ENCODE data around the gene PVALB.
A peak's percentile ranks its signal among the peaks of the same experiment; 100 is the strongest.

Gene PVALB, protein sequence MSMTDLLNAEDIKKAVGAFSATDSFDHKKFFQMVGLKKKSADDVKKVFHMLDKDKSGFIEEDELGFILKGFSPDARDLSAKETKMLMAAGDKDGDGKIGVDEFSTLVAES

DNA sequence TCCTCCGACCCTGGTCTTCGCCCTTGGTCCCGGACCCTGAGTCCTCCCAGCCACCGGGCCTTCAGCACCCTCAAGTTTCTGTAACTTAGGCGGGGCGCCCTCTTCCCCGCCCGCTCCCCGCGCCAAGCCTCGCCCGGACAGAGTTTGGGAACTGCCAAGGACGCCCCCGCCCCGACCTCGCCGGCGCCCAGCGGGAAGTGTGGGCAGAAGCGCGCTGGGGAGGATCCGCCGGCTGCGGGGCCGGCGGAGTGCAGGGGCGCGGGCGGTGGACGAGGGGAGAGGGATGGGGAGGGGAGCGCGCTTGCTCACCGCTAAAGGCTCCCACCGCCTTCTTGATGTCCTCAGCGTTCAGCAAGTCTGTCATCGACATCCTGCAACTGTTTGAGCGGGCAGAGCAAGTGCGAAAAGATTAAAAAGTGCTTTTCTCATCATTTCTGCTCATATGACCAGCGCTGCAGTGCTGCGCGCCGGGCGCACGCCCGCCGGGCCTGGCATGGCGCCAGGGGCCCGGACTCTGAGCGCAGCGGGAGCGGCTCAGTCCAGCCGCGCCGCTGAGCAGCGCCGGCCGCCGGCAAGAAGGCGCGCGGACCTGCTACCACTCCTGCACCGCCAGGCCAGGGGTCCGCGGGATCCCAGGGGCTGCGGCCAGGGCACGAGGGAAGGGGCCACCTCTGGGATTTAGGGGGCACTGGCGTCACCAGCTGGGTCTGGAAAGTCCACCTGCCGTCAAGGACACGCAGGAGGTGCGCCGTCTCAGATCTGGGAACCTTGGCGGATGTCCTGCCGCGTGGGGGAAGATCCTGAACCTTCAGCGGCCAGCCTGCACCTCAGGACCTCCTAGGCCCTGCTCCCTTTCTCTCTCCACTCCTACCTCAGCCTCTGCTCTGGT, at the start of gene PVALB:
TSS of gene PVALB (minus strand) at position 400 of the 889 bp plus-strand sequence. CDS start at position 370, 30 bp downstream.
- DNase-seq (ENCODE audit: low read depth): no peak

DNA sequence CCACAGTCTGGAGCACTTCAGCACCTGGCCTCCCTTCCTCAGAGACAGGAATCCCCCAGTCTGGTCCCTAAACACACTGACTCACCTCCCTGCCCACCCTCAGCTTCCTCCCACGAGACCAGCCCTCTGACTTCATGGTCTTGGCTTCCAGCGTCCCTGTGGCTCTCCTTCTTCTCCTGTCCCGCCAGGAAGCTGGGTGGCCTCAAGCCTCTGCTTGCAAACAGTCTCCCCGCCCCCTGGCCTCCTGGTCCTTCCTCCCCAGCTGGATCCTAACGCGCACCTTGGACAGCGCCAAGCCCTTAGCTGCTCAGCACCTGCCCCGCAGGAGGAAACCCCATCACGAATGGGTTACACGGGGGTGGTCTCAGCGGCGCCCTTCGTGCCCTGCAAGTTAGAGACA, 48.5 kb upstream of the PVALB start:
- no peak for DNase-seq (ENCODE audit: low read depth)

DNA sequence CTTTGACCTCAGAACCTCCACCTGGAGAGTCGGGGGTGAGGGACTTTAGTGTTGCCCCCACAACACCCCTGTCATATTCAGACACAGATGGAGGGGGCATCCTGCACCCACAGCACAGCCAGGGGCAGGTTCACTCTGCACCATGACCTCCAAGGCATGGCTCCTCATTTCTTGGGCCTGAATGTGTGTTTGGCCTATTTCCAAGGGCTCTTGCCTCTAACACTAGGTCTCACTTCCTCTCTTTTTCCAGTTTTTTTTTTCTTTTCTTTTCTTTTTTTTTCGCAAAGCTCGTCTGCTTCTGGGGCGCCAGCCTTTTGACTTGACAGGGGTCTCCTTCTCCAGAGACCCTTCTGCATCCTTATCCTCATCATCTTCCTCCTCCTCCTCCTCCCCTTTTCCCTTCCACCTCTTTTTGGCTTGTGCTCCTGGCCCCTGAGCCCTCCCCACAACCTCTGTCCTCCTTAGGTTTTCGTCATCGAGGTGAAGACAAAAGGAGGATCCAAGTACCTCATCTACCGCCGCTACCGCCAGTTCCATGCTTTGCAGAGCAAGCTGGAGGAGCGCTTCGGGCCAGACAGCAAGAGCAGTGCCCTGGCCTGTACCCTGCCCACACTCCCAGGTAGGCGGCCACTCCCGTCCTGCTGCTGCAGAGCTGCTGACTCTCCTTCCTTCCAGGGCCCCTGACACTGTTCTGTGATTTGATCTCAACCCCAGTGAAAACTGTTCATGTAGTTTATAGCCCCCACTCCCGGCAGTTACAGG, 47.8 kb upstream of the PVALB start:
- no peak for DNase-seq (ENCODE audit: low read depth)

DNA sequence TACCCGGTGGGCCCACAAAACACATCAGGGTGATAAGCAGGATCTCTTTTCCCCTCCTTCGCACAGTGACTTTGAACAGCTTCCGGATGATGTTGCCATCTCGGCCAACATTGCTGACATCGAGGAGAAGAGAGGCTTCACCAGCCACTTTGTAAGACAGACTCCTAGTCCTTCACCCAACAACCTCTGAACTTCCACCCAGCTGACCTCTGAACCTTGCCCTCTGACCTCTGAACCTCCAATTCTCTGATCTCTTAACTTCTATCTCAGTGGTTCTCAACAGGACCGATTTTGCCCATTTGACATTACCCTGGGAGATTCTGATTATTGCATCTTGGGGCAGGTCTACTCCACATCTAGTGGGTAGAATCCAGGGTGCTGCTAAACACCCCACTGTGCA, 47.1 kb upstream of the PVALB start:
- no peak for DNase-seq (ENCODE audit: low read depth)

DNA sequence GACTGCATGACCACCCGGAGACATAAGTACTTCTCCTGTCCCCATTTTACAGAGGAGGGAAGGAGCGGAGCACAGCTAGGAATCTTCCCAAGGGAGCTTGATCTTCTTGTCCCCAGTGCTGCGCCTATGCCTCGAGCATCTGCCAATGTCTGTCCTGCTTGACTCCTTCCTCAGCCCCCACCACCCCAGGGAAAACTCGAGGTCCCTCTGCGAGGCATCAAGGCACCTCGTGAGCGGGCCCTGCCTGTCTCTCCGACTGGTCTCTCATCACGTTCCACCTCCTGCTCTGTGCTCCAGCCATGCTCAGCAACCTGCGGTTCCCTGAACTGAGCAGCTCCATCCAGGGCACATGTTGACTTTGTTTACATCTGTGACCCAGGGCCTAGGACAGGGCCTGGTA, 46.4 kb upstream of the PVALB start:
- no peak for DNase-seq (ENCODE audit: low read depth)

DNA sequence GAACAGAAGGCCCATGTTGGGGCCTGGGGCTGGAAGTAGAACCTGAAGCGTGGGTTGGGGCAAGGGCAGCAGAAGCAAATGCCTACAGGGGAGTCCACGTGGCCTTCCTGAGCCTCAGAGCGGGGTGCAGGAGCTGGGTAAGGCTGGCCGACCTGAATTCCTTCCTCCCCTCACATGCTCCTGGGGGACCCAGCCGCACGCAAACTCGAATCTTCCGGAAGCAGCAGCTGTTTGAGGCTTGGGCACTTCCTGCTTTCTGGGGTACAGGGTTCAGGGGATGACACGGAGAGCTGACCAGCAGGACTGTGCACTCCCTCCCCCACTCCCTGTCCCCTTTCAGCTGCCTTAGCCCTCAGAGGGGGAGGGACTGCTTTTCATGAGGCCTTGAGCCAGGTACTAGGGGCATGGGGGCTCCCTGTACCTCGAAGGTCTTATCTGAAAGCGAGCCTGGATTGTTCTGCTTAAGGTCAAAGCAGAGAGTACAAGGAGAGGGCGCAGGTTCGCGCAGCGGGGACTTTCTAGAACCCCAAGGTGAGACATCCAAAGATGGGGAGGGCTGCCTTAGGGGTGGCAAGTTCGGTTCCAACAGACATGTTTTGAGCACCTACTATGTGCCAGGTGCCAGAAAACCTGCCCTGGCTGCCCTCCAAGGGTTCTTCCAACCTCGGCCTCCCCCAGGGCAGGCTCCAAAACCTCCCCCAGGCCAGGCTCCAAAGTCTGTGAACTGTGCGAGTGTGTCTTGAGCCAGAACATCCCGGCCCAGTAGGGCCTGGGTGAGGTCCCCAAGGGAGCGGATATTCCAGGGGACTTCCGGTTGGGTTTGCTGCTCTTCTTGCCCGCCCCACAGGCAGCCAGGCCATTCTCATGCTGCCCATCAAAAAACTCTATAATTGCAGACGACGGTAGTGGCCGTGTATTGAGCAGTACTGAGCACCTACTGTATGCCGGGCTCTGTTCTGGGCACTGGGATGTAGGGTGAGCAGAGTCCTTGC, 45.7 kb upstream of the PVALB start:
- no peak for DNase-seq (ENCODE audit: low read depth)

DNA sequence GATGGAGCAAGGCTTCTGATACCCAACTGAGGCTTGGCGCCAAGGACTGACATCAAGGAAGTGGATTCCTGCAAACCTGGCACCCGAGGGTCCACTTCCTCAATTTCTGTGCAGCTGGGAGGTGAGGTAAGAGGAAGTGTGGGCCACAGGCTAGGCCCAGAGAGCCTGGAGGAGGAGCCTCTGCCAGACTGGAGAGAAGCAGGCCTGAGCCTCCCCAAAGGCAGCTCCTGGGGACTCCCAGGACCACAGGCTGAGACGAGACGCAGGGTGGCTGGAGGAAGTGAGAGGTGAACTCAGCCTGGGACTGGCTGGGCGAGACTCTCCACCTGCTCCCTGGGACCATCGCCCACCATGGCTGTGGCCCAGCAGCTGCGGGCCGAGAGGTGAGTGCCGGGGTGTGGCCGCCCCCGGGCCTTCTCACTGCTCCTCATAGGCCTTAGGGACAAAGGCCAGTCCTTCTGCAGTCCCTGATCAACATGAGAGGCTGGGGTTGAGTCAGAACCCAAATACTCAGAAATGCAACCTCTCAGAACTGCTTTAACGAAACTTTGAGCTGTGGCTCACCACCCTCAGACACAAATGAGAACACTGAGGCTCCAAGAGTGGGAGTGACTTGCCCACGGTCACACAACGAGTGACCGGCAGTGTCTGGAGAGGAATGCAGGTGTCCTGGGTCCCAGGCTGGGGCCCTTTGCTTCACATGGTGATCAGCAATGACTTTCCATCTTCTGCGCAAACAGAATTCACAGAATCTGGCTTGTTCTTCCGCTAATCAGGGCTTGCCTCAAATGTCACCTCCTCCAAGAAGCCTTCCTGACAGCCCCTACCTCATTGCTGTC, 44.2 kb upstream of the PVALB start, which contains the start of gene NCF4:
TSS of gene NCF4 (plus strand) at position 186 of the 839 bp plus-strand sequence. CDS start at position 352, 166 bp downstream.
- no peak for DNase-seq (ENCODE audit: low read depth)

DNA sequence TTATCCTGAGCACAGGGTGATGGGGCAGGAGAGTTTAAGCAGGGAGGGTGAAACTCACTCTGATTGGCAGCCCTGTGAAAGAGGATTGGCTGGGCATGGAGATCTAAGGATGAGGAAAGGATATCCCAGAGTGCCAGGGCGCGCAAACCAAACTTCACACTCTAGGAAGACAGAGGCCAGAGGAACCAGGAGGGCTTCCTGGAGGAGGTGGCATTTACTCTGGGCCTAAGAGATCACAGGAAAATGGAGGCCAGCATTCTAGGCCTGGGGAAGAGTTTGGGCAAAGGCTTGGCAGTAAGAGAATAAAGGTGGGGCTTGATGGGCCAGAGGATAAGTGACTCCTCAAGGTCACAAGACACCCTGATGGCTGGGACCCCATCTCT, 43.6 kb upstream of the PVALB start:
- no peak for DNase-seq (ENCODE audit: low read depth)

DNA sequence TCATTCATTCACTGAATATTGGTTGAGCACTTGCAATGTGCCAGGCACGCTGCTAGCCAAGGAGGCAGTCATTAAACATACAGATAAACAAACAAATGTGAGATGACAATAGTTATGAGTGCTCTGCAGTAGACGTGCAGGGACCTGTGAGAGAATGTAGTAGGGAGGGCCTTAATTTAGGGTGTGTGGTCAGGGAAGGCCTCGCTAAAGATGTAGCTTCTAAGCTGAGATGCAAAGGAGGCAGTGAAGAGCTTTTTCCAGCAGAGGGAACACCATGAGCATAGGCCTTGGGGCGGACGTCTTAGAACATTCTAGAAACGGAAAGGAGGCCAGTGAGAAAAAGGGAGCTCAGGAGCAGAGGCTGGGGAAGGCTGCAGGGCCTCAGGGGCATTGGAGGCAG, 43.2 kb upstream of the PVALB start:
- no peak for DNase-seq (ENCODE audit: low read depth)

DNA sequence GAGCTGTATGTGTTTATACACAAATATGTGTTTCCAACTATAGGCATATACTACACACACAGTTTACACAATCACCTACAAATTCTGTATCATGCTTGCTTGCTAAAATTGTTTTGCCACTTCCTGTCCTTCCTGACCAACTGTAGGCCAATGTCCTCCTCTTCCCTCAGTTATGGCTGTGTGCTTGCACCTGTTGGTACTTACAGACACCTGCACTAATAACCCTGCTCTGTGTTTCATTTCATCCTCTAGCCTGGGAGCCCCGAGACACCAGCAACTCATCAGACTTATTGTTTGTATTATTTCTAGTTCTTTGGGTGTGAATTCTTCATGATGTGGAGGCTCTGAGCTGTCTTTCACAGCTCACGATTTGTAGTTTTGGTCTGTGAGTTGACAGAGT, 42.1 kb upstream of the PVALB start:
- no peak for DNase-seq (ENCODE audit: low read depth)

DNA sequence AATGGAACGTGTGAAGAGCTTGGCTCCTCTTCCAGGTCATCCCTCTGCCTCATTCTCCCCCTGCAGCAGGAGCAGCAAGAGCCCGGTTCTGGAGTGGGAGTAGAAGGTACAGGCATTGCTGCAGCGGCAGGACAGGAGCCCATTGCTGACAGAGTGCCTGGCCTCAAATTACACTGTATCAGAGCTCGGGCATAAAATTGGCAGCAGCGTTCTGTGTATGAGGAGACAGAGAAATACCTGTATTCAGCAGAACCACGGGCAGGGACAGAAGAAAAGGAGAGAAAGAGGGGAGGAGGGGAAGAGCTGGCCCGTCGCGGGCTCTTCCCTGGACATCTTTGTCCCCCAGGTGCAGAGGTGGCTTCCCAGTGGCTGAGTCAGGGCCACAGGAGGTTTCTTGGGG, 41.3 kb upstream of the PVALB start:
- no peak for DNase-seq (ENCODE audit: low read depth)

DNA sequence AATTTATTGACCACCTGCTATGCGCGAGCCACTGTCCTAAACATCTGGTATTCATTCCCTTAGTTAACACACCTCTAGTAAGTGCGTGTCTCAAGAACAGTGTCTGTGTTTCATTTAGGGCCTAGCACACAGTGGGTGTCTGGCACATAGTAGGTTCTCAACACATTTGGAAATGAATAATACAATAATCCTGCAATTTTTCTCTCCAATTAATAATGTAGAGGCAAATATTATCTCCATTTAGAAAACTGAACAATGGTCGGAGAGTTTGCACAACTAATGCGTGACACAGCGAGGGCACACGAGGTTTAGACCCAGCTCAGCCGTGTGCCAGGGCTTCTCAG, 39.9 kb upstream of the PVALB start:
- no peak for DNase-seq (ENCODE audit: low read depth)

DNA sequence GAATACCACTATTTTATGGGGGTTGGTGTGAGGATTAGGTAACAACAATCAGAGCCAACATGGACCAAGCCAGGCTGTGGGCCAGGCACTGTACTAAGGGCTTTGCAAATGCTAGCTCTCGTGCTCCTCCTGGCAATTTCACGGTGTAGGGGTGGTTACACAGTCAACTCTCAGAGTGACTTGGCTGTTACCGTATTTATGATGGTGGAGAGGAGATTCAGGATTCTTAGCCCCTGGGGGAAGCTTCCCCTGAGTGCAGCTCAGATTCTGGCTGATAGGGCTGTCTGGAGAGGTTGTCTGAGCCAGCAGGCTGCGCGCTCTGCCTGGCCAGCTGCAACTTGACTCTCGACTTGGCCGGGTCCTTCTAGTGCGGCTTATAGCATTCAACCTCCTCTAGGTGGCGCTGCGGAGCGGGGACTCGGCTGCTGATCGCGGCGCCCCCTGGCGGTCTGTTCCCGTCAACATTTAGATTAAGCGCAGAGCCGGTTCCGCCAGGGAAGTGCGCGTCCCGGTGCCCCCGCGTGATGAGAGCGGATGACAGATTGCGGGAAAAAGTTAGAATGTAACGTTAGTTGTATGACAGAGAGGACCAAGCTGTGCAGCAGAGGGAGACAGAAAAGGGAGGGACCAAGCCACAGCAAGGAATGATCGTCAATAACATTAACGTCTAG, 39.4 kb upstream of the PVALB start:
- peak; percentile 43 for DNase-seq (ENCODE audit: low read depth)

DNA sequence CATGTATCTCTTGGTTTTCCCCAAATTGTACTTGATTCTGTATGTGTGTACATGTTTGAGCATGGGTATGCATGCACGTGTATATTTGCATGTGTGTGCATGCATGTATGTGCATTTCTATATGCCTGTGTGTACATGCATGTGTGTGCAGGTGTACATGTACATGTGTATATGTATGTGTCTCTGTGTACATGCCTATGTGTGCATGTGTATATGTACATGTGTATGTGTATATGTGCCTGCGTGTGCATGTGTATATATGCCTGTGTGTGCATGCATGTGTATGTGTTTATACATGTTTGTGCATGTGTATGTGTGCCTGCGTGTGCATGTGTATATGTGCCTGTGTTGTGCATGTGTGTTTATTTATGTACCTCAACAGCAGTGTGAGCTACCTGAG, 38.6 kb upstream of the PVALB start:
- DNase-seq (ENCODE audit: low read depth): no peak

DNA sequence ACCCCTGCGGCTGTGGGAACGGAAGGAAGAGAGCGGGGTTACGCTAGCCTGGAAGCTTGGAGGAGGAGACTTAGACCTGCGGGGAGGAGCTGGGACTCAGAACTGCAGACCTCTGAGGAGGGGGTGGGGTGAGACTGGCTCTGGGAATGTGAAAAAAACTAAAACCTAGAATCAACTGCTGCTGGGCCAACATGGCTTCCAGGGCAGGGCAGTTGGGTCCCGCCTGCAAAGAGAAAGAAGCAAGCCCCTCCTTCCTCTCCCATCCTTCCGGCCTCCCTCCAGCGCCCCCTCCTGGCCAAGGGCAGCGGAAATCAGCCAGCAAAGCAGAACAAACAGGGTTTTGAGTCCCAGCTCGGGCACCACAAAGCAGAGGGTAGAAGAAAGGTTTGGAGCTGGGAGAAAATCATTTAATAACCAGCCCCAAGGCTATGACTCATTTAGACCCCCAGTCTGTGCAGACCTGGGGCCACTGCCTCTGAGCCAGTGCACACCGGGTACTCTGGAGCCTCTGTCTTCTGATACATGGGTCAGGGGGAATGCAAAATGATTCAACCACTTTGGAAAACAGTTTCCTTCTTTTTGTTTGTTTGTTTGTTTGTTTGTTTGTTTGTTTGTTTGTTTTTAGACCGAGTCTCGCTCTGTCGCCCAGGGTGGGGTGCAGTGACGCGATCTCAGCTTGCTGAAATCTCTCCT, 36.7 kb upstream of the PVALB start:
- no peak for DNase-seq (ENCODE audit: low read depth)

DNA sequence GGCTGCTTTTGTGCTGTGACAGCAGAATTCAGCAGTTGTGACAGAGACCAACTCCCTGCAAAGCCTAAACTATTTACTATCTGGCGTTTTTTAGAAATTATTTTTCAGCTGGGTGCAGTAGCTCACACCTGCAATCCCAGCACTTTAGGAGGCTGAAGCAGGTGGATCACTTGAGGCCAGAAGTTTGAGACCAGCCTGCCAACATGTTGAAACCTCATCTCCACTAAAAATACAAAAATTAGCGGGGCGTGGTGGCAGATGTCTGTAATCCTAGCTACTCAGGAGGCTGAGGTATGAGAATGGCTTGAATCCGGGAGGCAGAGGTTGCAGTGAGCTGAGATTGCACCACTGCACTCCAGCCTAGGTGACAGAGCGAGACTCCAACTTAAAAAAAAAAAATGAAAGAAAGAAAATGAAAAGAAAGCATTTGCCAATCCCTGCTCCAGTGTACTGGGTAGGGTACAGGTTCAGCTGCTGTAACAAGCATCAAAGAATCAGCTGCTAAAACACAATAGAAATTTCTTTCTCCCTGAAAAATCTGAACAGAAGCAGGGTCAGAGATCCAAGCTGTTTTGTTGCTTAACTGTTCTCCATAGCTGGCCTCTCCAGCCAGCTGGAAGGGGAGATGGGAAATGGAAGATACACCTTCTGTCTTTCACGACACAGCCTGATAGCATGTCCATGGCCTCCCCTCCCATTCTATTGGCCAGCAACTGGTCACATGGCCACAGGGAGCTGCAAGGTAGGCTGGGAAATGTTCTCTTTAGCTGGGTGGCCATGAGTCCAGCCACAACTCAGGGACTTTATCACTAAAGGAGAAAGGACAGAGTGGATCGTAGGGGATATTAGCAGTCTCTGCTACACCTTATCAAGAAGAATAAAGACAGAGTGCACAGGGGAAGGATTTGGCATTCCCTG, 35.5 kb upstream of the PVALB start:
- DNase-seq (ENCODE audit: low read depth): no peak

DNA sequence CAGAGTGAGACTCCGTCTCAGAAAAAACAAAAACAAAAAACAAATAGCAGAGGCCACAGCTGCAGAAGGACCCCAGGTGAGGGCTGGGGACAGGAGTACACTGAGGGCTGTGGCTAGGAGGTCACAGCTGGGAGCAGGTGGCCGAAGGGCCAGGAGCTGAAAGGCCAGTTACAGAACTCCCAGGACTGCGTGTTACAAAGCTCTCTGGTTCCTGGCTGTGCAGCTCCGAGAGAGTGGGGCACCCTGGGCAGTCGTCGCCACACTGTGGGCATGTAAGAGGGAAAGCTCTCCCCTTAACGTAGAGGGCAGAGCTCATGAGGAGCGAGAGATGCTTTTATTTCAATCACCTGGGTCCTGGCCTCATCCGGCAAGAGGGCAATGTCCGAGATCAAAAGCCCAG, 33.8 kb upstream of the PVALB start:
- no peak for DNase-seq (ENCODE audit: low read depth)

DNA sequence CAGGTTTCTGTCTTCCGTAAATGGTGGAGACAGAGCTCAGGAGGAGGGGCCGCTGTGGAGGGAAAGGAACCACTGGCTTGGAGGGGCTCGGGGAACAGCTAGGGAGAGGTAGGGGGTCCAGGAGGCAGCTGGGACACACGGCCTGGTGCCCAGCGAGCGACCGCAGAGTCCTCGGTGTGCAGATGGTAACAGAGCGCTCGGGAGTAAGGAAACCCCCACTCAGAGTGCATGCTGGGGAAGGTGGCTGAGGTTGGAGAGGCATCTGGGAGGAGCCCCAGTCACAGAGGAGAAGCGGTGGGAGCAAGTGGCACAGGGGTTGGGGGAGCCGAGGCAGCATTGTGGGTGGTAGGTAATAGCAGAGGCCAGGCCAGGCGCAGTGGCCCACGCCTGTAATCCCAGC, 33.2 kb upstream of the PVALB start:
- DNase-seq (ENCODE audit: low read depth): no peak

DNA sequence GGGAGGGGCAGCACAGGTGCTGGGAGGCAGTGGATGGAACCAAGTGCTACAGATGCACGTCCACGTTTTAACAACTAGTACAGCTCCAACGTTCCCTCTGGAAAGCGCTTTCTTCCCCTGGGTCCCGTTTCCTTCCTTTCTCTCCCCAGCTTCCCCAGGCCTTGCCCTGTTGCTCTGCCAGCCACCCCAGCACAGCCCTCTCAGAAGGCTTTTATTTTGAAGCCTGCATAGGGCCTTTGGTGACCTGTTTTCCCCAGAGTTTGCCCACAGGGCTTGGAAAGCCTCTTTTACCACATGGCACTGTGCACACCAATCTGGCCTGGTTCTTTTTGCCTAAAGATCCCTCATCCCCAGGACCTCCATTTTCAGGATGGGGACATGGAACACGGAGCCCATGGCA, 30.1 kb upstream of the PVALB start:
- no peak for DNase-seq (ENCODE audit: low read depth)

All from HS-27A (cell line).